Right atrium auricular region (tissue), 2 donors: ENCODE data around the gene FRS2. TPM values are rescaled to one million over a fixed set of nuclear protein-coding genes. Genes with fewer than 3 reads are reported as not detected.

Source experiments
- DNase-seq: peaks from one replicate; pipeline ENCODE4 v3.0.0-alpha.2; 2019; ENCODE audit warnings: low spot score
- H3K27ac ChIP-seq, 2 donors: fragments of 200-600 bp; sonication (generic); 1 replicate in 1 of 2; 2 replicates in 1 of 2; pipeline ENCODE4 v1.5.1; 2016 to 2019
- H3K27me3 ChIP-seq, 2 donors: fragments of 200-600 bp; sonication (generic); one replicate each; pipeline versions ENCODE4 v1.5.1 to v1.6.0; 2017 to 2019
- H3K36me3 ChIP-seq: fragments of 200-600 bp; sonication (generic); one replicate; pipeline ENCODE4 v1.5.1; 2016
- H3K4me1 ChIP-seq, 2 donors: fragments of 200-600 bp; sonication (generic); one replicate each; pipeline versions ENCODE4 v1.5.1 to v1.6.0; 2017 to 2019
- H3K4me3 ChIP-seq, 2 donors: fragments of 200-600 bp; sonication (generic); 1 replicate in 1 of 2; 2 replicates in 1 of 2; pipeline ENCODE4 v1.5.1; 2017 to 2019; ENCODE audit warnings: mild to moderate bottlenecking in 1 of 2, moderate library complexity in 1 of 2
- H3K9me3 ChIP-seq, 2 donors: fragments of 200-600 bp; sonication (generic); one replicate each; pipeline ENCODE4 v1.5.1; 2019
- total RNA-seq, 2 donors: library from RNA; depleted of rRNA; stranded (reverse); fragments of >200 nt; gene quantifications; one replicate each; pipeline ENCODE4 v1.1.0, GENCODE V29; 2016
- TF ChIP-seq, protein P1 (sequence below), 2 donors: fragments of 200-600 bp; sonication (generic); IDR thresholded peaks; one replicate each; pipeline ENCODE4 v1.5.1; 2019; ENCODE audit warnings: antibody characterized with exemption in 2 of 2

Gene FRS2
- total RNA-seq, 2 donors from 2014 or later = 25.9 to 32.5 TPM

DNA sequence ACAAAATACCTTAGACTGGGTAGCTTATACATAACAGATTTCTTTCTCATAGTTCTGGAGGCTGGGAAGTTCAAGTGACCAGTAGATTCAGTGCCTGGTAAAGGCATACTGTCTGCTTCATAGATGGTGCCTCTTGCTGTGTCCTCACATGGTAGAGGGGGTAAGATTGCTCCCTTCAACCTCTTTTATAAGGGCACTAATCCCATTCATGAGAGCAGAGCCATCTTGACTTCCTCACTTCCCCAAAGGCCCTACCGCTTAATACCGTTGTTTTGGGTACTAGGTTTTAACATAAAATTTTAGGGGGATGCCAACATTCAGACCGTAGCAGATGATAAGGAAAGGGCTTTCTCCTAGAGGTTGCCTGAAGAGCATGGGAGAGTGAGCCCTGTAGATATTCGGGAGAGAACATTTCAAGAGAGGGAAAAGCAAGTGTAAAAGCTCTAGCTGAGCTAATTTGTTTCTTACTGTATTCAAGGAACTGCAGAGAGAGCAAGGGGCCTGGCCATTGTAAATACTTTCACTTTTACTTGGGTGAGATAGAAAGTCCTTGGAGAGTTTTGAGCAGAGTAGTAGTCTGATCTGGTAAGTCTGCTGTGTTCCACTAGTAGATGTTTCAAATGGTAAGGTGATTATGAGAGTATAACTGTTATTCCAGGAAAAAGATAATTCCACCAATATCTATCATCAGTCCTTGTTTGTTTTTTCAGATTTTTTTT lies 27.3 kb downstream of the FRS2 start:
- Histone ChIP-seq H3K4me1 (peaks cover 0 to 12% of the 10 kb centered on the region in 2 donors), H3K27ac (no peak overlapping the region), H3K4me3 (no peak overlapping the region), H3K36me3 (no peaks in the 10 kb centered on the region), H3K9me3 (no peaks in the 10 kb centered on the region), H3K27me3 (no peaks in the 10 kb centered on the region)
- DNase-seq = no peak
- TF ChIP-seq, protein P1, sequence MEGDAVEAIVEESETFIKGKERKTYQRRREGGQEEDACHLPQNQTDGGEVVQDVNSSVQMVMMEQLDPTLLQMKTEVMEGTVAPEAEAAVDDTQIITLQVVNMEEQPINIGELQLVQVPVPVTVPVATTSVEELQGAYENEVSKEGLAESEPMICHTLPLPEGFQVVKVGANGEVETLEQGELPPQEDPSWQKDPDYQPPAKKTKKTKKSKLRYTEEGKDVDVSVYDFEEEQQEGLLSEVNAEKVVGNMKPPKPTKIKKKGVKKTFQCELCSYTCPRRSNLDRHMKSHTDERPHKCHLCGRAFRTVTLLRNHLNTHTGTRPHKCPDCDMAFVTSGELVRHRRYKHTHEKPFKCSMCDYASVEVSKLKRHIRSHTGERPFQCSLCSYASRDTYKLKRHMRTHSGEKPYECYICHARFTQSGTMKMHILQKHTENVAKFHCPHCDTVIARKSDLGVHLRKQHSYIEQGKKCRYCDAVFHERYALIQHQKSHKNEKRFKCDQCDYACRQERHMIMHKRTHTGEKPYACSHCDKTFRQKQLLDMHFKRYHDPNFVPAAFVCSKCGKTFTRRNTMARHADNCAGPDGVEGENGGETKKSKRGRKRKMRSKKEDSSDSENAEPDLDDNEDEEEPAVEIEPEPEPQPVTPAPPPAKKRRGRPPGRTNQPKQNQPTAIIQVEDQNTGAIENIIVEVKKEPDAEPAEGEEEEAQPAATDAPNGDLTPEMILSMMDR (IDR thresholded peaks at IDR 0.05) = no peak

DNA sequence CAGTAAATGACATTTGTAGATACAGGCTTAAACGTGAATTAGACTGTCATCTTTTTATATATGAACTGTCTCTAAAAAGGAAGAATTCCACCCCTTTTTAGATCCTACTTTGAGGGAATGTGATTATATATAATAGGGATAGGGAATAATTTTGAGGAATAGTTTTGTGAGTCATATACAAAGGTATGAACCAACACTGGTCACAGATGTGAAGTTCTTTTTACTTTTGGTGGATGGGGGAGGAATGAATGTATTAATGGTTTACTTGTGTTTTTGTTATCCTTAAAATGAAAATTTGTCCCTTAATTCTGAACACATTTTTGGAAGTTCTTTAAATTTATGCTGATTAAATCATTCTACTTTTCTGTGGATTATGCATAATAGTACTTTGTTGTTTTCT lies 30.4 kb downstream of the FRS2 start:
- peaks cover 0 to 21% of the 10 kb centered on the region in 2 donors for H3K4me1 ChIP-seq

DNA sequence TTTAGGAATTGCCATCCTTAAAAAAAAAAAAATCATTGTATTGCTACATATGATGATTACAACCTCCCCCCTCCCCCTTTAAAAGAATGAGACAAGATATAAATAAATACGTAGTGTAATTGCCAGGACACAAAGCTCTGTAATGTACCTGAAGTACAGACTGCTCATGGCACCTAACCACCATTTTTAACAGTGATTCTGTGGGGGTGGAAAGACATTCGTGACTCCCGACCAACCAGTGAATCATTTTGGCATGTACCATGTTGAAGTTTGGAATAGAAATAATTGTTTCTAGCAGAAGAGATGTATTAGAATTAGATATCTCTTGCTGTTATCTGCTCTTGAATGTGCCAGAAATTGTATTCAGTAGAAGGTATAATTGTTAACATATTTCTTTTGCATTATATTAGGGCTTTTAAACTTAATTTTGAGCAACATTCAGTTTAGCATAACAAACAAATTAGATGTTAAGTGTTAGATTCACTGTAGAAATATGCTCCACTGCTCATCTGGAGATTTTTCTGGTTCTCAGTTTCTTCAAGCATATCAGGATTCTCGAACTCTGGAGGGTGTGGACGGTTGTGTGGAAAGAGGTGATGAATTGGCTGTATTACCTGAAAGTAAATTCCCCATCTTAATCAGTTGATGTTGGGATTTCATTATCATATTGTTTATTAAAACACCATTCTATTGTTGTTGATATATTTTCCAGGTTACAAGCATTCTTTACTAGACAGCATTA lies 31.1 kb downstream of the FRS2 start:
- Histone ChIP-seq H3K27me3 (no peaks in the 10 kb centered on the region), H3K9me3 (no peaks in the 10 kb centered on the region), H3K27ac (no peak overlapping the region), H3K36me3 (no peaks in the 10 kb centered on the region), H3K4me1 (peaks cover 0 to 28% of the 10 kb centered on the region in 2 donors), H3K4me3 (no peak overlapping the region)
- TF ChIP-seq, protein P1 (IDR thresholded peaks at IDR 0.05) = no peak
- no peak for DNase-seq

More for the DNA sequence above, 30.4 kb downstream of the FRS2 start:
- H3K36me3 ChIP-seq = no peaks in the 10 kb centered on the region
- H3K27me3 ChIP-seq = no peaks in the 10 kb centered on the region
- H3K4me3 ChIP-seq = no peak overlapping the region
- no peaks in the 10 kb centered on the region for H3K9me3 ChIP-seq
- TF ChIP-seq, protein P1 (IDR thresholded peaks at IDR 0.05) = no peak
- H3K27ac ChIP-seq = no peak overlapping the region
- no peak for DNase-seq

DNA sequence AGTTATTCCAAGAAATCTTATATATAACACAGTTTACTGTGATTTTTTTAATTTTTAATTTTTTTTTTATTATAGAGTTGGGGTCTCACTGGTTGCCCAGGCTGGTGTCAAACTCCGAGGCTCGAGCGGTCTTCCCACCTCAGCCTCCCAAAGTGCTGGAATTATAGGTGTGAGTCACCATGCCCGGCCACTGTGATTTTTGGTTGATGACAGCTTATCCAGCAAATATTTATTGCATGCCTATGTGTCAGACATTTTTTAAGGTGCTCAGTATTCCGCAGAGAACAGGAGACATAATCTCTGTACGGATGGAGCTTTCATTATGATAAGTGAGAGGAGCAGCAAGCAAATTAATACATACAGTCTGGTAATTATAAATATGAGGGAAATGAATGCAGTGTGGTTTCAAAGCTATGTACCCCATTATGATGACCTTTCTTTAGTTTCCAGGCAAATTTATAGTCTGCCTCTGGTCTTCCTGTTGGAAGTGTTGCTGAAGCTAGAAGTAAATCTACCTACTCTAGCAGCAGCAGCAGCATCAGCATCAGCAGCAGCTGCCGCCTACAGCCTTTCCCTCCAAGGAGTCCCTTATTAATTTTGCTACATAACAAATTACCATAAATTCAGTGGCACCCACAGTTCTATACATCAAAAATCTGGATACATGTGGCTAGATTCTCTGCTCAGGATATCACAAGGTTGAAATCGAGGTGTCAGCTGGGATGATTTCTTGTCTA lies 32.3 kb downstream of the FRS2 start:
- Histone ChIP-seq H3K4me1 (peaks cover 0 to 35% of the 10 kb centered on the region in 2 donors), H3K27ac (no peak overlapping the region), H3K9me3 (no peaks in the 10 kb centered on the region), H3K4me3 (no peak overlapping the region), H3K36me3 (no peaks in the 10 kb centered on the region), H3K27me3 (no peaks in the 10 kb centered on the region)
- TF ChIP-seq, protein P1 (IDR thresholded peaks at IDR 0.05) = no peak
- no peak for DNase-seq

DNA sequence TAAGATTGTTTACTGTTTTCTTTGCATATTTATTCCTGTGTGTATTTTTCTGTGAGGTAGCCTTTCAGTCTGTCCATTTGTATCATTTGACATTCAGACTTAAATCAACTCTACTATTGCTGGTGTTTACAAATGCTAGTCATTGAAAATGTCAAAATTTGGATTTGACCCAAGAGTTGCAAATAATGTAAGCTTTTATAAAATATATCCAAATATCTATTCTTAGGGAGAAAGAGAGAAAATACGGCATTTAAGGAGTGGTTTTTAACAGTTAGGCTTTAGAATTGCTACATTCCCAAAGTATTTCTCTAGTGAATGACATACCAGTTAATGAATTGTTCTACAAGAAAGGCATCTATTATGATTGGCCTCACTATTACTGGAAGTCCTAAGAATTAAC lies 37.9 kb downstream of the FRS2 start:
- TF ChIP-seq, protein P1 (IDR thresholded peaks at IDR 0.05) = no peak
- no peak overlapping the region for H3K4me3 ChIP-seq
- no peak for DNase-seq
- H3K4me1 ChIP-seq = peaks cover 0 to 64% of the 10 kb centered on the region in 2 donors
- no peaks in the 10 kb centered on the region for H3K27me3 ChIP-seq
- H3K9me3 ChIP-seq = no peaks in the 10 kb centered on the region
- no peak overlapping the region for H3K27ac ChIP-seq
- no peaks in the 10 kb centered on the region for H3K36me3 ChIP-seq
